ENCODE data around the gene PCSK4.
A peak's percentile ranks its signal among the peaks of the same experiment; 100 is the strongest.
"Not testable (repeated sequence)": the region's sequence is repeated elsewhere in the genome, so short reads cannot be mapped to it uniquely, and the experiment has no call there.

The PCSK4 gene

DNA sequence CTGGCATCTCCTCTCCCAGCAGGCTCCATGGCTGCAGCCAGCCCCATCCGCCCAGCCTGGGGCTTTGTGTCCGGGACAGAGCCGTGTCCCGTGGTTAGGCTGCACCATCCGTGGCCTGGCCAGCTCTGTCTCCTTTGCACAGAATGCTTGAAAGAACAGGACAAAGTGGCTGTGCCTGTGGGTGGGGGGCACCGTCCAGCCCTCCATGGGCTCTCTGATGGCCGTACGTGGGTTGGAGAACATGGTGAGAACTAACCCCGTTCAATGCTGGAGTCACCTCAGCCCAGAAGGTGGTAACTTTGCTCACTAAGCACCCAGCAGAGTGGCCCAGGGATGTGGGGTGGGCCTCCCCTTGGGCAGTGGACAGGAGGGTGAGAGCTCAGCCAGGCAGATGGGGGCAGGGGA, 49.1 kb downstream of the PCSK4 start:
- Histone ChIP-seq H3K36me3 (peaks cover 36% of the 10 kb centered on the region), H3K9me3 (no peaks in the 10 kb centered on the region), H3K4me1 (peaks cover 3% of the 10 kb centered on the region), H3K4me3 (ENCODE audit: low read depth, low read length) (no peak overlapping the region), H3K27me3 (no peaks in the 10 kb centered on the region)
- no peak for DNase-seq
- TF ChIP-seq, protein P1, sequence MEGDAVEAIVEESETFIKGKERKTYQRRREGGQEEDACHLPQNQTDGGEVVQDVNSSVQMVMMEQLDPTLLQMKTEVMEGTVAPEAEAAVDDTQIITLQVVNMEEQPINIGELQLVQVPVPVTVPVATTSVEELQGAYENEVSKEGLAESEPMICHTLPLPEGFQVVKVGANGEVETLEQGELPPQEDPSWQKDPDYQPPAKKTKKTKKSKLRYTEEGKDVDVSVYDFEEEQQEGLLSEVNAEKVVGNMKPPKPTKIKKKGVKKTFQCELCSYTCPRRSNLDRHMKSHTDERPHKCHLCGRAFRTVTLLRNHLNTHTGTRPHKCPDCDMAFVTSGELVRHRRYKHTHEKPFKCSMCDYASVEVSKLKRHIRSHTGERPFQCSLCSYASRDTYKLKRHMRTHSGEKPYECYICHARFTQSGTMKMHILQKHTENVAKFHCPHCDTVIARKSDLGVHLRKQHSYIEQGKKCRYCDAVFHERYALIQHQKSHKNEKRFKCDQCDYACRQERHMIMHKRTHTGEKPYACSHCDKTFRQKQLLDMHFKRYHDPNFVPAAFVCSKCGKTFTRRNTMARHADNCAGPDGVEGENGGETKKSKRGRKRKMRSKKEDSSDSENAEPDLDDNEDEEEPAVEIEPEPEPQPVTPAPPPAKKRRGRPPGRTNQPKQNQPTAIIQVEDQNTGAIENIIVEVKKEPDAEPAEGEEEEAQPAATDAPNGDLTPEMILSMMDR (IDR thresholded peaks at IDR 0.05; ENCODE audit: low read depth, low read length), result no peak

DNA sequence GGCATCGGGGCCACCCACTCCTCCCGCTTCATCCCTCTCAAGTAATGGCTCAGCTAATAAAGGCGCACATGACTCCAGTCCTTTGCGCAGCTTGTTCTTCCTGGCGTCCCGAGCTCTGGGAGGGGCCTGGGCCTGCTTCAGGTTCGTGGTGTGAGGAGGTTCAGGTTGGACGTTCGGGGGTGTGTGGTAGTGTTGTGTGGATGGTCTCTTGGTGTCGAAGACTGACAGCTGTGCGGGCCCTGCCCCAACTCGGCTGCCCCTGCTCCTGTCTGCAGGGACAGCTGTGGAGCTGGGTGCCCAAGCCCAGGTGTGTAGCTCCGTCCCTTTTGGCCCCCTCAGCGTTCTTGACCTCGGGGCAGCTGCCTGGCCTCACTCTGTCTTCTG, 49.7 kb downstream of the PCSK4 start:
- Histone ChIP-seq H3K4me3 (ENCODE audit: low read depth, low read length) (peak overlapping the region; percentile 72), H3K9me3 (no peaks in the 10 kb centered on the region), H3K27me3 (no peaks in the 10 kb centered on the region), H3K4me1 (peaks cover 3% of the 10 kb centered on the region), H3K36me3 (peaks cover 39% of the 10 kb centered on the region)
- no peak for DNase-seq
- TF ChIP-seq, protein P1 (IDR thresholded peaks at IDR 0.05; ENCODE audit: low read depth, low read length), result no peak

DNA sequence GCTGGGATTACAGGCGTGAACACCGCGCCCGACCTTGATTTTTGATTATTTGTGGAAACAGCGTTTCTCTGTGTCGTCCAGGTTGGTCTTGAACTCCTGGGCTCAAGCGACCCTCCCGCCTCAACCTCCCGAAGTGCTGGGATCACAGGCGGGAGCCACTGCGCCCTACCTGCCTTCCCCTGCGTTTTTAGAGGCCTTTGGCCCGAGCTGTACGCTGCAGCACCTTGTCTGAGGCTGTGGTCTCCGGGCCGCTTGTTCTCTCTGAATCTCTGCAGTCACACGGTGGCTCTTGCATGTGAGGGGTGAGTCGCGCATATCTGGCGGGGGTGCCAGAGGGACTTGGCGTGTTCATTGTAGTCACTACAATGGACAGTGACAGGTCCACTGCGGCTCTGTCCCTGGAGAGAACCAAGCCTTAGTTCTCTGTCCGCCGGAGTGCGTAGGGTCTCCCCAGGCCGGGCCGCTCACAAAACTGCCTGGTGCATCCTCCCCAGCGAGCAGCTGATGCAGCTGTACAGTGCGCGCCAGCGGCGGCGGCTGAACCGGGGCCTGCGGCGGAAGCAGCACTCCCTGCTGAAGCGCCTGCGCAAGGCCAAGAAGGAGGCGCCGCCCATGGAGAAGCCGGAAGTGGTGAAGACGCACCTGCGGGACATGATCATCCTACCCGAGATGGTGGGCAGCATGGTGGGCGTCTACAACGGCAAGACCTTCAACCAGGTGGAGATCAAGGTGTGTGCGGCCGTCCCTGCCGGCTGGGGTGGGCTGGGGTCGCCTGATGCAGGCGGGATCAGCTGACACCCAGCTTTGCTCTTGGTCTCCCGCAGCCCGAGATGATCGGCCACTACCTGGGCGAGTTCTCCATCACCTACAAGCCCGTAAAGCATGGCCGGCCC, 50.4 kb downstream of the PCSK4 start:
- DNase-seq, H3K4me1 ChIP-seq, H3K9me3 ChIP-seq, H3K27me3 ChIP-seq: not testable (repeated sequence)
- Histone ChIP-seq H3K36me3 (peaks cover 45% of the 10 kb centered on the region), H3K4me3 (ENCODE audit: low read depth, low read length) (peak overlapping the region; percentile 72)

DNA sequence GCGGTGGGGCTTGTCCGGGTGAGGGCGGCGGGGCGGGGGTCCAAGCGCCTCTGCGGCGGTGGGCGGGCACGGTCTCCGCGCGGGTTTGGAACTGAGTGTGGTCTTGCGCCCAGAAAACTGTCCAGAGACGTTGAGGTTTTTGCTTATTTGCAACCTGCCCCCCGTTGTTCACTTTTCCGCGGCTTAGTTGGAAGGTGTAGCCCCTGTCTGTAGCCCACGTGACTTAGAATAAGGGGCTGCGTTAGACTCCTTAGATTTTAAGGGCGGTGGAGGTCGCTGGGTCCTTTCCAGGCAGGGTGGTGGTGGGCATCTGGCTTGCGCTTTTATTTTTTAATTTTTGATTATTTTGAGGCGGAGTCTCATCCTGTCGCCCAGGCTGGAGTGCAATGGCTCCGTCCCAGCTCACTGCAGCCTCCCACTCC, 51.2 kb downstream of the PCSK4 start:
- Histone ChIP-seq H3K27me3 (no peaks in the 10 kb centered on the region), H3K9me3 (no peaks in the 10 kb centered on the region), H3K4me3 (ENCODE audit: low read depth, low read length) (peak overlapping the region; percentile 72), H3K4me1 (peaks cover 3% of the 10 kb centered on the region), H3K36me3 (peaks cover 52% of the 10 kb centered on the region)
- DNase-seq, result no peak
- TF ChIP-seq, protein P1 (IDR thresholded peaks at IDR 0.05; ENCODE audit: low read depth, low read length), result no peak

DNA sequence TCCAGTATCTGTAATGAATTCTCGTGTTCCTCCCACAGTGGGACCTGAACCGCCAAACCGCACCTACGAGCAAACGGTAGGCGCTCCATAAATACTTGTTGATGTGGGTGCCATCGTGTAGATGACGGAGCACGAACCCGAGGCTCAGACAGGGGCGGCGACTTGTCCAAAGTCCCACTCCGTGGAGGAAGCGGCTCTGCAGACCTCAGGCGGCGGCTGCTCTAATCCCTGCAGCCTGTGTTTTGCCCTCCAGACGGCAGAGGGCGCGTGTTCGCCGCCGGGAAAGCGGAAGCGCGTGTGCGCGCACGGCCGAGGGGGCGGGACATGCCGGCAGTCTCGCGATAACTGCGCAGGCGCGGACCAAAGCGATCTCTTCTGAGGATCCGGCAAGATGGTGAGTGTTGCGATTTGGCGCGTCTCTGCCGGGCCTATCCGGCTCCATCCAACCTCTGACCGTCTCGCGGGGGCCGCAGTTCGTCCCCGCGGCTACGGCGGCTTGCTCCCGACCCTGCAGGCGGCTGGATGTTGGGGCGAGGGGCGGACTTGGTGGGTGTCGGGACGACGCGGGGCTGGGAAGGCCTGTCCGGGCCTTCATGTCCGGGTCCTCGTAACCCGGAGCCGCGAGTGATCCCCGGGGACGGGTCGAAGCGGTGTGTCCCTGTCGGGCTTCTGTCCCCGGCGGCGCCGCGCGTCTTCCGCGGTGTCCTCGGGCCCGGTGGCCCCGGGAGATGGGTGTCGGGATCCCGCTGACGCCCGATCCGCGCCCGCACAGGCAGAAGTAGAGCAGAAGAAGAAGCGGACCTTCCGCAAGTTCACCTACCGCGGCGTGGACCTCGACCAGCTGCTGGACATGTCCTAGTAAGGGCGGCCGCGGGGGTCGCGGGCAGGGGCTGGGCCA, 51.9 kb downstream of the PCSK4 start, which contains the start of gene RPS15:
TSS of gene RPS15 (plus strand) at position 362 of the 898 bp plus-strand sequence. CDS start at position 392, 30 bp downstream.
- H3K9me3 ChIP-seq, result no peaks in the 10 kb centered on the region
- TF ChIP-seq, protein P1 (IDR thresholded peaks at IDR 0.05; ENCODE audit: low read depth, low read length), result peak; percentile 84
- no peaks in the 10 kb centered on the region for H3K27me3 ChIP-seq
- peaks cover 59% of the 10 kb centered on the region for H3K36me3 ChIP-seq
- H3K4me3 ChIP-seq (ENCODE audit: low read depth, low read length), result peak within 1 kb of the TSS; percentile 72
- H3K4me1 ChIP-seq, result peaks cover 3% of the 10 kb centered on the region
- peak; percentile 95 for DNase-seq

DNA sequence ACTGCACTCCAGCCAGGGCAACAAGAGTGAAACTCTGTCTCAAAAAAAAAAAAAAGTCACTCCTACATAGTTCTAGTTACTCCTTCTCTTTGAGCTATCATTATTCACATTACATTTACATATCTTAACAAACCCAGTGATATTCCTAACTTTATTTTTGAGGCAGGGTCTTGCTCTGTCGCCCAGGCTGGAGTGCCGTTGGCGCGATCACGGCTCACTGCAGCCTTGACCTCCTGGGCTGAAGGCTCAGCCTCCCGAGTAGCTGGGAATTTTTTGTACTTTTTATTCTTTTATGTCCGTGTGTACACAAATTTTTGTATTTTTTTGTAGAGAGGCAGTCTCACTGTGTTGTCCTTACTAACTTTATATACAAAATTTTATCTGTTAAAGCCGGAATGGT, 52.5 kb downstream of the PCSK4 start:
- H3K36me3 ChIP-seq, result peaks cover 64% of the 10 kb centered on the region
- no peaks in the 10 kb centered on the region for H3K27me3 ChIP-seq
- H3K4me3 ChIP-seq (ENCODE audit: low read depth, low read length), result no peak overlapping the region
- TF ChIP-seq, protein P1 (IDR thresholded peaks at IDR 0.05; ENCODE audit: low read depth, low read length), result no peak
- H3K4me1 ChIP-seq, result peaks cover 3% of the 10 kb centered on the region
- no peak for DNase-seq
- H3K9me3 ChIP-seq, result no peaks in the 10 kb centered on the region
